GM18868 (cell line): ENCODE measurements around the gene PLSCR5.

ENCODE experiments used
- ATAC-seq: cut with Tn5 transposase; IDR thresholded peaks from one replicate; pipeline ENCODE4 v1.9.1; 2021; ENCODE audit warnings: mild to moderate bottlenecking, moderate library complexity; ENCODE audit not compliant: unreplicated experiment

Gene PLSCR5

DNA sequence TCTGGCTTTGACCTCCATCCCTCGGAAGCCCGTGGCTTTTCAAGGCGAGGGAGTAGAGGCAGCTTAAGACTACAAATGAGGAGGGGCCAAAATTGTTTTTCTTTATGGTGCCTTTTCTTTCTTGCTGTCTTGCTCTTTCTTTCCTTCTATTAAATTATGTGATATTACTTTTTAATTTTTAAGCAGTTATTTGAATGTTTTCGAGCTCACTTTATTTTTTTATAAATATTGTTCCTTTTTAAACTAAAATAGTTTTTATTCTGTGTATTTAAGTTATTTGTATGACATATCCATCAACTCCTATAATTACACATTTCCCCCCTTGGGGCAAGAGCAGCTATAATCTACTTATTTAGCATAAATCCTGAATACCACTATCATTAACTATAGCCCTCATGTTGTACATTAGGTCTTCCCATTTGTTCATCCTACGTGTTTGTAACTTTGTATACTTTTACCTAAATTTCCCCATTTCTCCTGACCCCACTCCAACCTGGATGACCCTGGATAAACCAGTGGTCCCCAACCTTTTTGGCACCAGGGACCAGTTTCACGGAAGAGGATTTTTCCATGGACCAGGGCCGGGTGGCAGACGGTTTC is 60.1 kb downstream of the PLSCR5 start:
- peak; percentile 11 for ATAC-seq

DNA sequence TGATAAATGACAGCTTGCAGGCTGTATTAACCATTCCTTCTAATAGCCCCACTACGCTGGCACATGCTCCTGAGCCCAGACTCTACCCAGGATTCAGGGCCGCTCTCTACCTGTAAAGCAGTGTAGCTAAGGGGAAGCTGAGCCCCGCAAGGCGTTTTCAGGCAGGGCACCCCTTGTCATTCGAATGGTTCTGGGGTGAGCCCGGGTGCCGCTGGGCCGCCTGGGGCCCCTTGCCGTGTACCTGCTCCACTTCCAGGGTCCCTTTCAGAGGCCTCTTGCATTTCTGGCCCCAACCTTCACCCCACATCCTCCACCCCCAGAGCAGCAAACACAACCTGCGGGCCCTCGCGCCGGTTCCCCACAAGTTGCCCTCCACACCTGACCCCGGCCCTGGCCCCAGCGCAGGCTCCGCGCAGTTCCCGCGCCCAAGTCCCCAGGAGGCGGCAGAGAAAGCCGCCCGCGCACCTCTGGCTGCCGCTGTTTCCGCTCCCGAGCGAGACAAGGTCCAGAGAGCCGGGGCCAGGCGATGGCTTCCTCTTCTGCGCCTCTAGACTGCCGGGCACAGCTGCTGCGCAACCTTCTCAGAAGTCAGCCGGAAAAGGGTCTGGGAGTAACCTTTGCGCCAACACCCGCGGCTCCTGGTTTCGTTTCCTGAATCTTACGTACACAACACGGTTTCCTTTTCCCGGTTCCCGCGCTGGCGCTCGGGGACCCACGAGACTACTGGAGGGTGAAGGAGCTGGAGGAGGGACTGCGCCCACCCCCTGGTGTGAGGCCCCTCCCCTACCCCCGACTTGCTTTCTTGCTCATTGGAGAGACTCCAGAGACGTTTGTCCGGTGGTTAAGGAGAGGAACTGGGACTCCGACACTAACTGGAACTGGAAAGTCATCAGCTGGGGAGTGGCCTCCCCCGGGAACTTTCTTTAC is 60.9 kb downstream of the PLSCR5 start, which contains the start of gene PLSCR1:
Gene PLSCR1 (minus strand): TSS at position 606 of the 927 bp plus-strand sequence. CDS start 8,055 bp downstream, outside the sequence.
- peak; percentile 77 for ATAC-seq

- peak; percentile 7 for ATAC-seq
Measured at GRCh38 chr3:146543461-146544001, 61.6 kb downstream of the PLSCR5 start.

- ATAC-seq = no peak
Measured at GRCh38 chr3:146542978-146543377, 62.2 kb downstream of the PLSCR5 start.

DNA sequence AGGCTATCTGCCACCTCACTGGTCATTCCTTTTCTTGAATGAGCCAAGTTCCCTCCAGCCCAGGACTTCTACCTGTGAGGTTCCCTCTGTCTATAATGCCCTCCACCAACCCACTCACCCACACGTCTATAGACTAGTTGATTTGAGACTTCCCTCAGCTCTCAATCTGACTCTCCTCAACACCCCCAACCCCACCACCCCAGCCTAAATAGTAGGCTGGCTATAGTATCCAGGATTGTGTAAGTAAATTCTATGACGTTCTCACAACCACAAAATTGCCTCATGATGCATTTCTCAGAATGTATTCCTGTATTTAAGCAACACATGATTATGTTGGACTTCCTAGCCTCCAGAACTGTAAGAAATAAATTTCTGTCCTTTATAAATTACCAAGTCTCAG is 63.0 kb downstream of the PLSCR5 start:
- no peak for ATAC-seq

DNA sequence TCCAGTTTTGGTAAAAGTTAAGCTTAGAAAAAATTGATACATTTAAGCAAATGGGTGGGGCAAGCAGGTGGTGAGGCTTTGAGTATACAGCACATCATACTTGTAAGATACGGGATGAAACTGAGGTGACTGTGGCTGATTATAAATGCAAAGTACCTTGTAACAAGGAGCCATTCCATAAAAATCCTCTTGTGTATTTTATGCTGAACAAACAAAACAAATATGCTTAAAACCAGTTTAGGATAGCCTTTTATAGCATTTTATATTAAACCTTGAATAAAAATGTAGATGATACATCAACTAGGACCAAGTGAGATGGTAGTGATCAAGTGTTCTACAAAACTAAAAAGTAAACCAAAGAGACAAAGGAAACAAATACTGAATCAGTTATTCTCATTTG is 64.2 kb downstream of the PLSCR5 start:
- ATAC-seq = no peak

- peak; percentile 30 for ATAC-seq
Measured at GRCh38 chr3:146540236-146540635, 64.9 kb downstream of the PLSCR5 start.

- no peak for ATAC-seq
Measured at GRCh38 chr3:146539315-146539714, 65.8 kb downstream of the PLSCR5 start.

- ATAC-seq = no peak
Measured at GRCh38 chr3:146537603-146538002, 67.5 kb downstream of the PLSCR5 start.

DNA sequence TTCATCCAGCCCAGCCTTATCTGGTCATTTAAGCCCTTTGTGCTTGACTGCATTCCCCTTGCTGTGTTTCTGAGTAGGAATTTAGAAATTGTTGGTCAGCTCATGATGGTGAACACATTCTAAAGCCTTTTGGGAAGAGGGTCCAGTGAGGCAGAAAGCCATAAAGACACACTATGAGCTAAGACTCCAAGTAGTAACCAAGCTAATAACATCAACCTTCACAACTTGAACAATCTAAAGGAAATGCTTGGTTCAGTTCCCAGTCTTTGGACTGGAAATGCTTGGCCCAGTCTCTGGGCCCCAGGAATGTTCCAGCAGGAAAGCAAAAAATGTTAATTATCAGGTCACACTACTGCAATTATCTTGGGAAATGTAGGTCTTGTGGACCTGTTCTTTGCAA is 68.5 kb downstream of the PLSCR5 start:
- no peak for ATAC-seq
